NCI-H2227 (cell line): ENCODE results near the gene IFT122.
"Not testable (repeated sequence)": the region's sequence is repeated elsewhere in the genome, so short reads cannot be mapped to it uniquely, and the experiment has no call there.

Experiments
- DNase-seq: peaks from one replicate; lab custom pipeline; 2025; ENCODE audit not compliant: unreplicated experiment; lab: John Stamatoyannopoulos, UW

IFT122 gene

DNA sequence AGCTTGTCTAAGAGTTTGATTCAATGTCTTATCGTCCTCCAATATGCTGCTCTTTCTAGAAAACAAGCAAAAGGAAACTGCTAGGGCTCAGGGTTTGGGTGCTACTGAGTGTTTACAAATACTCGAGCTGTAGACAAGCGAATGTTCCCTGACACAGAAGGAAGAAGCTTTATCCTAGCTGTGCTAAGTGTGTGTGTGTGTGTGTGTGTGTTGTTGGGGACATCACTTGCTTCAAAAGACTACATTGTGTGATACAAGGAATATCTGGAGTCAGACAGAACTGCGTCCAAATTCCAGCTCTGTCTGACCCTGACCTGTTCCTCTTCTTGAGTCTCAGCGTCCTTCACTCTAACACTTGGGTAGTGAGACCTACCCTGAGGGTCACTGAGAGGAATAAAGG, 54.5 kb downstream of the IFT122 start:
- not testable (repeated sequence) for DNase-seq

- not testable (repeated sequence) for DNase-seq
These were observed 55.1 kb downstream of the IFT122 start for GRCh38 chr3:129495006-129495639.

DNA sequence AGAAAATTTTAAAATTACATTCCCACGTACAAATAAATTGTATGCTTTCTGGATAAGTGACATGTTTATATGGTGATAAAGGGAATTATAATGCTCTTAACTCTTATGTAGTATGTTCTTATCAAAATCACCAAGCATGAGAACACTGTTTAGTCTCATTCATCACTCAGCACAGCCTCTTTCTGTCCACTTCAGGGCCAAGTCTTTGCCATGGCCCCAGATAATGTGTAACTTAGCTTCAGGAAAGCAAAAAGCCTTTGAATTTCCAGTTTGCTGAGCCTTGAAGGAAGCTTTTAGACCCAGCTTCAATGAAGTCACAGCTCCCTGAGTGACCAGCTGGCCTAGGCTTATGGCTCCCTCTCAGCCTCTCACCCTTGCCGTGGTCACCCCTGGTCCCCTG, 57.9 kb downstream of the IFT122 start:
- not testable (repeated sequence) for DNase-seq

- not testable (repeated sequence) for DNase-seq
These were observed 58.8 kb downstream of the IFT122 start for GRCh38 chr3:129498603-129499488.

DNA sequence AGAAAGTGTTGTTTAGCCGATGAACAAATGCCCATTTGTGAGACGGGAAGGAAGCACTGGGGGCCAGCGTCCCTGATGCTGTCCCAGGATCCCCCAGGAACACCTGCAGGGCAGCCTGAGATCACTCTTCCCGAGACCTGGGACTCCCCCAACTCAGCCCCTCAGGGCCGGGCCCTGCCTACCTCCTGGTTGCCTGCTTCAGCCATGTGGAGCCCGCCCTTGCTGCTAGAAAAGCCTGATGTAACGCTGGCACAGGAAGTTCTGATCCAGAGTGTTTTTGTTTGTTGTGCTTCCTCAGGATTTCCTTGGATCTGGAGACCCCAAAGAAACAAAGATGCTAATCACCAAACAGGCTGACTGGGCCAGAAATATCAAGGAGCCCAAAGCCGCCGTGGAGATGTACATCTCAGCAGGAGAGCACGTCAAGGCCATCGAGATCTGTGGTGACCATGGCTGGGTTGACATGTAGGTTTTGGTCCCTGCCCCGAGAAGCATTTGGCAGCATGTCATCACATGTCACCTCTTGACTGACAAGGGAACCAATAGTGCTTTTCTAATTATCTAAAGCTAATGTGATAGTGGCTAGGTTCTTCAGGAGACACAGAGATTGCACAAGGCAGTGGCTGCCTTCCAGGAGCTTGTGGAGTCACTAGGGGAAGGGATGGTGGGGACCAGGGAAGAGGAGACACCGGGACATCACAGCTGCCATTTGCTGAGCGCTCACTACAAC, 59.7 kb downstream of the IFT122 start:
- not testable (repeated sequence) for DNase-seq

GRCh38 chr3:129500334-129500658, 60.3 kb downstream of the IFT122 start:
- DNase-seq = no peak

GRCh38 chr3:129501630-129502029, 61.6 kb downstream of the IFT122 start:
- no peak for DNase-seq

DNA sequence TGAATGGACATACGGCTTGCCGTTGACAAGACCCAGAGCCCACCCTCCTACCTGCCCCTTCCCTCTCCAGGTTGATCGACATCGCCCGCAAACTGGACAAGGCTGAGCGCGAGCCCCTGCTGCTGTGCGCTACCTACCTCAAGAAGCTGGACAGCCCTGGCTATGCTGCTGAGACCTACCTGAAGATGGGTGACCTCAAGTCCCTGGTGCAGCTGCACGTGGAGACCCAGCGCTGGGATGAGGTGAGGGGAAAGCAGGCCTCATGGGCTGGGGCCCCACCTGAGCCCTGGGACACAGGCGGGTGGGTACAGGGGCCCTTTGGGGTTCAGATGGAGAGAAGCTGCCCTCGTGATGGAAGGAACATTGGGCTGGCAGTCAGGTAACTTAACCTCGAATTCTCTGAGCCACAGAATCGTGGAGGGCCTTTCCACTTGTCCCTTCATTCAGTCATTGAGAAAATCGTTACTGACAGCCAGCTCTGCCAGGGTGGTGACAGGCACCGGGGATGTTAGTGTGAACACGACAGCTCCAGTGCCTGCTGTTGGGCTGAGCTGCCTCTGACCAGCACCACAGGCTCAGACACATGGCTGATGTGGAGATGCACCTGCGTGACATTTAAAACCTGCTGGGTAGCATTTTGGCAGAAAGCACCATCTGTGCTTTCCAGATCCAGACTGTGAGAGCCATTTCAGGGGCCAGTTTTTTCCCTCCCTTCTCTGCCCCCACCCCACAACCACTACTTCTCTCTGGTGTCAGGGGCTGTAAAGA, 62.8 kb downstream of the IFT122 start:
- DNase-seq = peak; percentile 33

- DNase-seq = peak; percentile 38
These were observed 63.7 kb downstream of the IFT122 start for GRCh38 chr3:129503471-129504291.

GRCh38 chr3:129504471-129505100, 64.6 kb downstream of the IFT122 start:
- no peak for DNase-seq

DNA sequence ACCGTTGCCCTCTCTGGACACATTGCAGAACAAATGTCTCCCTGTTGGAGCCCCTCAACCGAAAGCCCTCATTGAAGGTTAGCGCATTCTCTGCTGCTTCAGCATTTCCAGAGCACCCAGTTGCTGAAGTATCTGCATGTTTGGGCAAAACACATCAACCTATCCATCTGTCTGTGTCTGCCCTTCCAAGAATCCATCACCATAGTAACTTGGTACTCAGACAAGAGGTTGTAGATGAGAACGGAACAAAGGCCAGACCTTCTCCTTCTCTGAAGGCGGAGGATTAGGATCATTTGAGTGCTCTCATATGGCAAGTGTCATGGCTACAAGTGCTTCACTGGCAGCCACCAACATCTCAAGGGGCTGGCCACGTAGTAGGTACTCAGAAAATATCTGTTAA, 65.3 kb downstream of the IFT122 start:
- DNase-seq = peak; percentile 10

DNA sequence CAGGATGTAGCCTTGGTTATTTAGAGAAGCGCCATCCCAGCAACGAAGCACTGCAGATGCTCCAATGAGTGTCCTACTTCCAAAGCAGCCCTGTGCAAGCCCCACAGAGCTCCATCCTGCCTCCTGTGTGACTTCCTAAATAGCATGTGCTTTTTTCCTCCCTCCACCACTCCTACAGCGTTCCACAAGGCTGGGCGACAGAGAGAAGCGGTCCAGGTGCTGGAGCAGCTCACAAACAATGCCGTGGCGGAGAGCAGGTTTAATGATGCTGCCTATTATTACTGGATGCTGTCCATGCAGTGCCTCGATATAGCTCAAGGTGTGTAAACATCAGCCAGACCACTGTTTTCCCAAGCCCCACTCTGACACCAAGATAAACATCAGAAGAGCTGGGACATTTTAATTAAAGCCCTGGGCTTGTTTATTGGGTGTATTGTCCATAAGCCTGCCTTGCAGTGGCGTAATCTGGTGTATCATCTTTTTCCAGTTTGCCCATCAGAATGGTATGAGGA, 66.3 kb downstream of the IFT122 start:
- DNase-seq = no peak

GRCh38 chr3:129507181-129507831, 67.3 kb downstream of the IFT122 start:
- DNase-seq = no peak

- DNase-seq = no peak
These were observed 72.6 kb downstream of the IFT122 start for GRCh38 chr3:129512595-129512994.

DNA sequence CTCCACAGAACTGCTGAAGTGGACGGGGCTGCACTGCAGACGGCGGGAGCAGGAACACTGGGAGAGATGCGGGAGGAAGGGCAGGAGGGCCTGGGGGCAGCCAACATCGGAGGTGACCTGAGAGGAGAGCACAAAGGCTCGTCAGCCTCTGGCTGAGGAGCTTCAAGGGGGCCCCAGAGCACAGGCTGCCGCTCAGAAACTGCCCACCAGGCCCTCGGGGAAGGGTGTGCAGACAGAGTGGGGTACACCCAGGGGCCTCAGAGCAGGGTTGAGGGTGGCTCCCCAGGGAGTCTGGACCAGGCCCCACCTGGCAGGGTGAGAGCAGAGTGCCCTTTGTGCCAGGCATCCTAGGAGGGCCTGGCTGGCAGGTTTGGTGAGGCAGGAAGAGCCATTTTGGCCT, 73.7 kb downstream of the IFT122 start:
- DNase-seq = no peak

- no peak for DNase-seq
These were observed 74.1 kb downstream of the IFT122 start for GRCh38 chr3:129514110-129514509.

DNA sequence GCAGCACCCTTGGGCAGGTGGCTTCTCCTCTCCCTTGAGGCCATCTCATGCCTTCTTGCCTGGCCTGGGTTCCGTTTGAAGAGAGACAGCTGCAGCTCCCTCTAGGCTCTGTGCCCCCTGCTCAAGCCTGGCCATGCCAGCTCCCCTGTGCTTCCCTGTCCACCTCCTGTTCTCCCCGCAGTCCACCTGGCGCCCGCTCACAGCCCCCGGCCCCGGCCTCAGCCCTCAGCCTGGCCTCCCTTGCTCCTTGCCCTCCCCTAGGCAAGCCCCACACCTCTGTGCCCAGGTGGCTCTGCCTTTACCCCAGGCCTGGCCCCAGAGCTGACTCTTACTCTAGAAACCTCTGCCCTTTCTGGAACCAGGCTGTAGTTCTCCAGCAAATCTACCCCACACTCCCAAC, 74.5 kb downstream of the IFT122 start:
- DNase-seq = no peak

DNA sequence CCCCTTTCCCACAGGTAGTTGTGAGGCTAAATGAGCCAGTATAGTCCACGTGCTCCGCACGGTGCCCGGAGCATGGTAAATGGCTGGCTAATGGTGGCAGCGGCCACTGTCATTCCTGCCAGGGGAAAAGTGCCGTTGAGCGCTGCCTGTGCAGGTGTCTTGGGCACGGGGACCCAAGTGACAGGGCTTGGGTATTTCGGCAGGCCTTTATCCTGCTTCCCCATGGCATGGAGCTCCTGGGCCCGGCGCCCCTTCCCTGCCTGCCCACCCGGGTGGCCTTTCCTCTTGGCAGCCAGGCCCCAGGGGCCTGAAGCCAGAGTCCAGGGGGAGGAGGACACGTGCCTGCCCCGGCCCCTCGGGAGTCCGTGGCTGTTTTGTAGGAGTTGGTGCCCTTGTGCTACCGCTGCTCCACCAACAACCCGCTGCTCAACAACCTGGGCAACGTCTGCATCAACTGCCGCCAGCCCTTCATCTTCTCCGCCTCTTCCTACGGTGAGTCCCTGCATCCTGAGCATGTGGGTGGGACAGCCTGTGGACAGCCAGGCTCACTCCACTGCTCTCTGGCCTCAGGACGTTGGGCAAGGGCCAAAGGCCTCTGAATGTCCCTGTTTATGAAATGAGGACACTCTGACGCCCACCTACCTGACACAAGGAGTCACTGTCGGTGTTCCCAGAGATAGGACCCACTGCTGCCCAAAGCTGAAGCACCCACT, 75.2 kb downstream of the IFT122 start:
- not testable (repeated sequence) for DNase-seq
